SK-N-SH (cell line): Measurements from ENCODE around the gene PCSK2. TPM values are rescaled to one million over a fixed set of nuclear protein-coding genes. Genes with fewer than 3 reads are reported as not detected.

ENCODE experiments used
- CTCF ChIA-PET: fragments of 300-600, 350-600 bp; formaldehyde crosslinking; extraction: SDS; loops from one replicate; lab custom pipeline; 2021; lab: Yijun Ruan, JAX
- POLR2A ChIA-PET: fragments of 350-600 bp; sonication (Branson Sonifier 250); formaldehyde crosslinking; extraction: SDS; loops from one replicate; lab custom pipeline; 2020; ENCODE audit warnings: antibody characterized with exemption, inconsistent platforms; lab: Yijun Ruan, JAX
- DNase-seq: peaks from one replicate; pipeline ENCODE4 v3.0.0; 2012
- H2AFZ ChIP-seq: fragments of 200-600 bp; sonication (generic); 2 replicates; pipeline ENCODE4 v1.8.1; 2016; ENCODE audit warnings: antibody characterized with exemption, mild to moderate bottlenecking, low read depth
- H3F3A ChIP-seq: fragments of 200-600 bp; sonication (generic); replicated peaks from 2 replicates; pipeline ENCODE3; 2016; ENCODE audit warnings: antibody characterized with exemption, mild to moderate bottlenecking; ENCODE audit not compliant: insufficient read depth
- H3K27ac ChIP-seq, 2 experiments: fragments of 200-500 bp in 1 of 2; fragments of 200-600 bp in 1 of 2; sonication (Bioruptor generic) in 1 of 2; sonication (generic), shearing (Covaris generic) in 1 of 2; 2 replicates each; pipeline versions ENCODE4 v1.5.1 to v1.6.1; 2014 to 2016; ENCODE audit warnings: low read depth in 2 of 2, inconsistent platforms in 1 of 2, low read length in 1 of 2, mild to moderate bottlenecking in 1 of 2, mixed read lengths in 1 of 2
- H3K27me3 ChIP-seq: fragments of 200-600 bp; sonication (generic), shearing (Covaris generic); 2 replicates; pipeline ENCODE4 v1.6.1; 2016; ENCODE audit warnings: mixed run types; ENCODE audit not compliant: insufficient read depth
- H3K36me3 ChIP-seq, 2 experiments: fragments of 200-500 bp in 1 of 2; fragments of 200-600 bp in 1 of 2; sonication (Bioruptor generic) in 1 of 2; sonication (generic) in 1 of 2; replicated peaks in 1 of 2; 2 replicates each; pipeline versions ENCODE3 to v1.5.1; 2014 to 2016; ENCODE audit warnings: low read length in 1 of 2, mild to moderate bottlenecking in 1 of 2; ENCODE audit not compliant: insufficient read depth in 2 of 2, control insufficient read depth in 1 of 2
- H3K4me1 ChIP-seq, 2 experiments: fragments of 200-500 bp in 1 of 2; fragments of 200-600 bp in 1 of 2; sonication (Bioruptor generic) in 1 of 2; sonication (generic), shearing (Covaris generic) in 1 of 2; 2 replicates each; pipeline versions ENCODE4 v1.5.1 to v1.6.1; 2014 to 2016; ENCODE audit warnings: low read depth in 1 of 2, low read length in 1 of 2, mixed run types in 1 of 2; ENCODE audit not compliant: insufficient read depth in 2 of 2, control insufficient read depth in 1 of 2
- H3K4me2 ChIP-seq: fragments of 200-600 bp; sonication (generic), shearing (Covaris generic); 2 replicates; pipeline ENCODE4 v1.6.1; 2017; ENCODE audit warnings: mixed run types
- H3K4me3 ChIP-seq, 2 experiments: fragments of 200-500 bp in 1 of 2; fragments of 200-600 bp in 1 of 2; sonication (Bioruptor generic) in 1 of 2; sonication (generic), shearing (Covaris generic) in 1 of 2; 2 replicates each; pipeline versions ENCODE4 v1.5.1 to v1.8.1; 2014 to 2016; ENCODE audit warnings: low read depth in 2 of 2, inconsistent platforms in 1 of 2, low read length in 1 of 2, mild to moderate bottlenecking in 1 of 2, mixed read lengths in 1 of 2, moderate library complexity in 1 of 2
- H3K79me2 ChIP-seq: fragments of 200-600 bp; sonication (generic); 2 replicates; pipeline ENCODE4 v1.8.1; 2017; ENCODE audit warnings: mild to moderate bottlenecking; ENCODE audit not compliant: insufficient read depth
- H3K9ac ChIP-seq: fragments of 200-600 bp; sonication (generic); 2 replicates; pipeline ENCODE4 v1.6.1; 2017; ENCODE audit warnings: mixed run types
- H3K9me2 ChIP-seq: fragments of 200-600 bp; sonication (generic); 2 replicates; pipeline ENCODE4 v1.6.1; 2017; ENCODE audit warnings: mixed run types
- H3K9me3 ChIP-seq: fragments of 200-600 bp; sonication (generic); 2 replicates; pipeline ENCODE4 v1.6.1; 2017; ENCODE audit warnings: mixed run types, mild to moderate bottlenecking, moderate library complexity
- H4K20me1 ChIP-seq: fragments of 200-600 bp; sonication (generic); 2 replicates; pipeline ENCODE4 v1.6.1; 2017; ENCODE audit warnings: mild to moderate bottlenecking, mixed run types; ENCODE audit not compliant: insufficient read depth
- EP300 ChIP-seq, 2 experiments: IDR thresholded peaks; 2 replicates each; pipeline versions ENCODE4 v1.4.0 to v1.6.1; 2012; ENCODE audit warnings: borderline replicate concordance in 1 of 2, low read depth in 1 of 2, low read length in 1 of 2
- FOXJ3 ChIP-seq: sonication (generic); formaldehyde crosslinking; IDR thresholded peaks from 2 replicates; pipeline ENCODE4 v1.5.1; 2020; ENCODE audit warnings: mild to moderate bottlenecking, missing genetic modification reagents
- NRF1 ChIP-seq: IDR thresholded peaks from 2 replicates; pipeline ENCODE4 v1.6.1; 2012; ENCODE audit warnings: low read depth, mild to moderate bottlenecking, low read length
- RXRA ChIP-seq: IDR thresholded peaks from 2 replicates; pipeline ENCODE4 v1.4.0; 2012; ENCODE audit warnings: low read depth, mild to moderate bottlenecking, borderline replicate concordance
- SIN3A ChIP-seq: IDR thresholded peaks from 2 replicates; pipeline ENCODE4 v1.6.1; 2012; ENCODE audit warnings: low read depth, mild to moderate bottlenecking, low read length, moderate library complexity, borderline replicate concordance
- SMC3 ChIP-seq: IDR thresholded peaks from 2 replicates; pipeline ENCODE4 v1.6.1; 2012; ENCODE audit warnings: low read depth, low read length, improper control_type of control experiment
- TAF1 ChIP-seq: IDR thresholded peaks from 2 replicates; pipeline ENCODE4 v1.6.1; 2012; ENCODE audit warnings: low read depth, mild to moderate bottlenecking, low read length, moderate library complexity, borderline replicate concordance
- TCF12 ChIP-seq: IDR thresholded peaks from 2 replicates; pipeline ENCODE4 v1.4.0; 2012
- TEAD4 ChIP-seq: IDR thresholded peaks from 2 replicates; pipeline ENCODE4 v1.4.0; 2012; ENCODE audit warnings: mild to moderate bottlenecking, borderline replicate concordance; ENCODE audit not compliant: insufficient read depth
- YY1 ChIP-seq: IDR thresholded peaks from 2 replicates; pipeline ENCODE4 v1.4.0; 2012; ENCODE audit warnings: low read depth, mild to moderate bottlenecking
- WGBS: methylation state at CpG from one replicate; pipeline ENCODE4 v1.1.6; 2017; ENCODE audit warnings: low lambda C conversion rate; 5-methylcytosine and 5-hydroxymethylcytosine counted together
- polyA plus RNA-seq, 3 experiments: library from polyadenylated mRNA; depleted of rRNA; stranded (reverse); fragments of >200 nt; gene quantifications; 2 replicates each; pipeline ENCODE4 v1.2.3, GENCODE V29; 2012
- TF ChIP-seq, protein P1 (sequence below): fragments of 200-600 bp; sonication (generic); IDR thresholded peaks from 2 replicates; pipeline ENCODE4 v1.6.1; 2017; ENCODE audit warnings: antibody characterized with exemption, mild to moderate bottlenecking, moderate library complexity
- TF ChIP-seq, protein P2 (sequence below): IDR thresholded peaks from 2 replicates; pipeline ENCODE4 v1.6.1; 2012; ENCODE audit warnings: mild to moderate bottlenecking, low read depth, low read length, moderate library complexity
- TF ChIP-seq, protein P3 (sequence below): IDR thresholded peaks from 2 replicates; pipeline ENCODE4 v1.4.0; 2012; ENCODE audit warnings: low read depth

The PCSK2 gene
- polyA plus RNA-seq, 1 of the 3 experiments (the other 2 are of a cell fraction) = not detected

DNA sequence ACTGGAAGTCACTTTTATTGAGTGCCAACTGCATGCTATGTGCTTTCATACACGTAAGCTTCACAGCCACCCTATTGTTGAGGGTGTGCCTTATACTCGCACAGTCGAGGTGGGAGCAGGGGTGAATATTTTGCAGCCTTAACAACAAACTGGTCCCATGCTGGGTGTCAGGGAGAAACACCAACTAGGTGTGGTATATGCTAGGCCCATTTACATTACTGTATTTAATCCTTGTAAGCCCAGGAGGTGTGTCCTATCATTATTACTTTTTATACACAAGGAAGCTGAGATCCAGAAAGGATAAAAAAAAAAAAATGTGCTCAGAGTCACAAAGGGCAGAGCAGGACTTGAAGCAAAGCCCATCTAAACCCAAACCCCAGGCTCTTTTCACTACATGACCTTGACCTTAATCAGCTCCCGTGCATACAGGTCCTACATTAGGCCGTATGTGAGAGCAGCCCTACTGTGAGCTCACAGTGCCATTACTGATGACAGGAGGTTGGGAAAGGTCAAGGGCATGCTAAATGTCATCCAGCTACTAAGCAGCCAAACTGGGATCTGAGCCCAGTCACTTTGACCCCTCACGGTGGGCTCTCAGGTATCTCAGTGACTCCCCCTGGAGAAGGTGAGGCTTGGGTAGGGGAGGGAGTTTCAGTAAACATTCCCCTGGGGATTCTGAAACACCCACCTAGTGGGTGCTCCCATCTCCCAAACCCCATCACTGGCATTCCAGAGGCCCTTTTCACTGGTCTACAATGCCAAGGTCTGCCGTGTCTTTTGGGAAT lies 242.6 kb downstream of the PCSK2 start (continued):
- TF ChIP-seq, protein P1, sequence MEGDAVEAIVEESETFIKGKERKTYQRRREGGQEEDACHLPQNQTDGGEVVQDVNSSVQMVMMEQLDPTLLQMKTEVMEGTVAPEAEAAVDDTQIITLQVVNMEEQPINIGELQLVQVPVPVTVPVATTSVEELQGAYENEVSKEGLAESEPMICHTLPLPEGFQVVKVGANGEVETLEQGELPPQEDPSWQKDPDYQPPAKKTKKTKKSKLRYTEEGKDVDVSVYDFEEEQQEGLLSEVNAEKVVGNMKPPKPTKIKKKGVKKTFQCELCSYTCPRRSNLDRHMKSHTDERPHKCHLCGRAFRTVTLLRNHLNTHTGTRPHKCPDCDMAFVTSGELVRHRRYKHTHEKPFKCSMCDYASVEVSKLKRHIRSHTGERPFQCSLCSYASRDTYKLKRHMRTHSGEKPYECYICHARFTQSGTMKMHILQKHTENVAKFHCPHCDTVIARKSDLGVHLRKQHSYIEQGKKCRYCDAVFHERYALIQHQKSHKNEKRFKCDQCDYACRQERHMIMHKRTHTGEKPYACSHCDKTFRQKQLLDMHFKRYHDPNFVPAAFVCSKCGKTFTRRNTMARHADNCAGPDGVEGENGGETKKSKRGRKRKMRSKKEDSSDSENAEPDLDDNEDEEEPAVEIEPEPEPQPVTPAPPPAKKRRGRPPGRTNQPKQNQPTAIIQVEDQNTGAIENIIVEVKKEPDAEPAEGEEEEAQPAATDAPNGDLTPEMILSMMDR = no peak
- TF ChIP-seq, all 33 proteins: peak for 0

DNA sequence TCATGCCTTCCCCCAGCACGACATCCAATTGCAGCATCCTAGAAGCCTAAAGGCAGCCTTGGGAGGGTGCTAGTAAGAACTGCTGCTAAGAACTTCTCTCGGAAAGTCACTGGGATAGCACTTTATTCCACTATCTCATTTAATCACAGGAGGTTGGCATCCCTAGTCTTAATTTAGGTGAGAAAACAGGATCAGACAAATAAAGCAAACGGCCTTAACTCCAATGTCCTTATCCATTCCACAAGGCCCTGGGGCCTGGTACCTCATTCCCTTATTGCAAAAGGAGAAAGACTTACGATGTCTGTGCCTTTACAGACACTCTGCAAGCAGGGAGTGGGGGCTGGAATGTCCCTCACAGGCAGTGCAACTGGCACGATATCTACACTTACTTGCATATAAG lies 243.7 kb downstream of the PCSK2 start:
- no peak overlapping the region for H3K4me2 ChIP-seq
- POLR2A ChIA-PET = no interaction called here
- no peak for DNase-seq
- no peaks in the 10 kb centered on the region for H3K9me2 ChIP-seq
- H3K9me3 ChIP-seq = no peaks in the 10 kb centered on the region
- H2AFZ ChIP-seq = no peak overlapping the region
- WGBS = 52% methylated on average over 5 of the region's 5 CpGs
- no peaks in the 10 kb centered on the region for H3K79me2 ChIP-seq
- CTCF ChIA-PET = no interaction called here
- H3K9ac ChIP-seq = no peak overlapping the region
- no peaks in the 10 kb centered on the region for H3F3A ChIP-seq
- H3K4me1 ChIP-seq = peaks cover 0 to 7% of the 10 kb centered on the region in 2 experiments; a peak in 1 of 4 replicates
- H3K4me3 ChIP-seq = no peak overlapping the region
- no peaks in the 10 kb centered on the region for H3K27me3 ChIP-seq
- no peaks in the 10 kb centered on the region for H3K36me3 ChIP-seq
- H4K20me1 ChIP-seq = no peaks in the 10 kb centered on the region
- no peak for TF ChIP-seq YY1
- no peak for TF ChIP-seq RXRA
- no peak for TF ChIP-seq SMC3
- no peak for TF ChIP-seq SIN3A
- no peak for TF ChIP-seq TAF1
- TF ChIP-seq, protein P1 = no peak
- no peak for TF ChIP-seq EP300 (IDR thresholded peaks at IDR 0.05; ENCODE audit: borderline replicate concordance in 1 of 2, low read depth in 1 of 2, low read length in 1 of 2)
- TF ChIP-seq, protein P2, sequence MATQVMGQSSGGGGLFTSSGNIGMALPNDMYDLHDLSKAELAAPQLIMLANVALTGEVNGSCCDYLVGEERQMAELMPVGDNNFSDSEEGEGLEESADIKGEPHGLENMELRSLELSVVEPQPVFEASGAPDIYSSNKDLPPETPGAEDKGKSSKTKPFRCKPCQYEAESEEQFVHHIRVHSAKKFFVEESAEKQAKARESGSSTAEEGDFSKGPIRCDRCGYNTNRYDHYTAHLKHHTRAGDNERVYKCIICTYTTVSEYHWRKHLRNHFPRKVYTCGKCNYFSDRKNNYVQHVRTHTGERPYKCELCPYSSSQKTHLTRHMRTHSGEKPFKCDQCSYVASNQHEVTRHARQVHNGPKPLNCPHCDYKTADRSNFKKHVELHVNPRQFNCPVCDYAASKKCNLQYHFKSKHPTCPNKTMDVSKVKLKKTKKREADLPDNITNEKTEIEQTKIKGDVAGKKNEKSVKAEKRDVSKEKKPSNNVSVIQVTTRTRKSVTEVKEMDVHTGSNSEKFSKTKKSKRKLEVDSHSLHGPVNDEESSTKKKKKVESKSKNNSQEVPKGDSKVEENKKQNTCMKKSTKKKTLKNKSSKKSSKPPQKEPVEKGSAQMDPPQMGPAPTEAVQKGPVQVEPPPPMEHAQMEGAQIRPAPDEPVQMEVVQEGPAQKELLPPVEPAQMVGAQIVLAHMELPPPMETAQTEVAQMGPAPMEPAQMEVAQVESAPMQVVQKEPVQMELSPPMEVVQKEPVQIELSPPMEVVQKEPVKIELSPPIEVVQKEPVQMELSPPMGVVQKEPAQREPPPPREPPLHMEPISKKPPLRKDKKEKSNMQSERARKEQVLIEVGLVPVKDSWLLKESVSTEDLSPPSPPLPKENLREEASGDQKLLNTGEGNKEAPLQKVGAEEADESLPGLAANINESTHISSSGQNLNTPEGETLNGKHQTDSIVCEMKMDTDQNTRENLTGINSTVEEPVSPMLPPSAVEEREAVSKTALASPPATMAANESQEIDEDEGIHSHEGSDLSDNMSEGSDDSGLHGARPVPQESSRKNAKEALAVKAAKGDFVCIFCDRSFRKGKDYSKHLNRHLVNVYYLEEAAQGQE = no peak
- TF ChIP-seq, protein P3, sequence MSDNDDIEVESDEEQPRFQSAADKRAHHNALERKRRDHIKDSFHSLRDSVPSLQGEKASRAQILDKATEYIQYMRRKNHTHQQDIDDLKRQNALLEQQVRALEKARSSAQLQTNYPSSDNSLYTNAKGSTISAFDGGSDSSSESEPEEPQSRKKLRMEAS = no peak
- TF ChIP-seq TEAD4 = no peak
- no peak for TF ChIP-seq TCF12
- no peak for TF ChIP-seq NRF1
- no peak for TF ChIP-seq FOXJ3 (CRISPR knock-in tag)
- TF ChIP-seq, all 33 proteins: peak for 0
- no peak overlapping the region for H3K27ac ChIP-seq
